Sigmoid colon (tissue), 7 donors: Measurements from ENCODE around the gene HDAC8. TPM values are rescaled to one million over a fixed set of nuclear protein-coding genes. Genes with fewer than 3 reads are reported as not detected.

Experiments used
- DNase-seq: peaks from one replicate; pipeline ENCODE4 v3.0.0-alpha.2; 2019
- H3K27ac ChIP-seq, 4 donors: fragments of 200-600 bp; sonication (generic); one replicate each; pipeline ENCODE4 v1.5.1; 2016 to 2019; ENCODE audit warnings: mild to moderate bottlenecking in 1 of 4
- H3K27me3 ChIP-seq, 3 donors: fragments of 200-600 bp; sonication (generic); one replicate each; pipeline ENCODE4 v1.5.1; 2019; ENCODE audit warnings: mild to moderate bottlenecking in 1 of 3
- H3K36me3 ChIP-seq, 4 donors: fragments of 200-600 bp; sonication (generic); one replicate each; pipeline ENCODE4 v1.5.1; 2016 to 2019
- H3K4me1 ChIP-seq, 4 donors: fragments of 200-600 bp; sonication (generic); one replicate each; pipeline ENCODE4 v1.5.1; 2017 to 2019
- H3K4me3 ChIP-seq, 4 donors: fragments of 200-600 bp; sonication (generic); one replicate each; pipeline ENCODE4 v1.5.1; 2017 to 2019; ENCODE audit warnings: mild to moderate bottlenecking in 2 of 4, moderate library complexity in 1 of 4
- H3K9me3 ChIP-seq, 4 donors: fragments of 200-600 bp in 3 of 4; sonication (generic) in 3 of 4; one replicate each; pipeline versions ENCODE4 v1.5.1 to v1.6.1; 2013 to 2019
- EP300 ChIP-seq, 4 donors: sonication (generic); formaldehyde crosslinking; IDR thresholded peaks; one replicate each; pipeline ENCODE4 v1.6.1; 2017; ENCODE audit warnings: antibody characterized with exemption in 4 of 4
- POLR2A ChIP-seq, 2 donors: fragments of 450-650 bp; IDR thresholded peaks; one replicate each; pipeline ENCODE4 v1.6.1; 2016; ENCODE audit warnings: antibody characterized with exemption in 2 of 2, mild to moderate bottlenecking in 2 of 2, moderate library complexity in 2 of 2
- POLR2AphosphoS5 ChIP-seq, 4 donors: sonication (generic); formaldehyde crosslinking; IDR thresholded peaks; one replicate each; pipeline ENCODE4 v1.6.1; 2017; ENCODE audit warnings: antibody characterized with exemption in 4 of 4
- WGBS, 2 donors: extraction: QIAGEN DNeasy Blood & Tissue Kit; methylation state at CpG; one replicate each; pipeline ENCODE4 v1.1.7; 2013; 5-methylcytosine and 5-hydroxymethylcytosine counted together
- intact Hi-C: fragments of 100-400 bp; cut with DNase I; formaldehyde crosslinking; loops from one replicate; pipeline ENCODE4 v1.15.1; 2023
- polyA plus RNA-seq, 3 donors: library from polyadenylated mRNA; stranded (reverse); fragments of 200-250 nt; gene quantifications; one replicate each; pipeline ENCODE4 v1.2.3, GENCODE V29; 2013
- total RNA-seq, 4 donors: library from RNA; depleted of rRNA; stranded (reverse); fragments of >200 nt; gene quantifications; one replicate each; pipeline ENCODE4 v1.1.0, GENCODE V29; 2016
- TF ChIP-seq, protein P1 (sequence below), 4 experiments: fragments of 450-650 bp in 3 of 4; fragments of 200-600 bp in 1 of 4; IDR thresholded peaks; one replicate each; pipeline ENCODE4 v1.5.1; 2016 to 2019; ENCODE audit warnings: antibody characterized with exemption in 4 of 4, mild to moderate bottlenecking in 3 of 4, moderate library complexity in 2 of 4
- donor health status: healthy with polysubstance abuse.
- donor health status: Bipolar disorder and iron deficiency.
- donor health status: healthy.

Gene HDAC8
- total and polyA plus RNA-seq, 7 donors: 13.2 to 44.0 (median 30.4) TPM

DNA sequence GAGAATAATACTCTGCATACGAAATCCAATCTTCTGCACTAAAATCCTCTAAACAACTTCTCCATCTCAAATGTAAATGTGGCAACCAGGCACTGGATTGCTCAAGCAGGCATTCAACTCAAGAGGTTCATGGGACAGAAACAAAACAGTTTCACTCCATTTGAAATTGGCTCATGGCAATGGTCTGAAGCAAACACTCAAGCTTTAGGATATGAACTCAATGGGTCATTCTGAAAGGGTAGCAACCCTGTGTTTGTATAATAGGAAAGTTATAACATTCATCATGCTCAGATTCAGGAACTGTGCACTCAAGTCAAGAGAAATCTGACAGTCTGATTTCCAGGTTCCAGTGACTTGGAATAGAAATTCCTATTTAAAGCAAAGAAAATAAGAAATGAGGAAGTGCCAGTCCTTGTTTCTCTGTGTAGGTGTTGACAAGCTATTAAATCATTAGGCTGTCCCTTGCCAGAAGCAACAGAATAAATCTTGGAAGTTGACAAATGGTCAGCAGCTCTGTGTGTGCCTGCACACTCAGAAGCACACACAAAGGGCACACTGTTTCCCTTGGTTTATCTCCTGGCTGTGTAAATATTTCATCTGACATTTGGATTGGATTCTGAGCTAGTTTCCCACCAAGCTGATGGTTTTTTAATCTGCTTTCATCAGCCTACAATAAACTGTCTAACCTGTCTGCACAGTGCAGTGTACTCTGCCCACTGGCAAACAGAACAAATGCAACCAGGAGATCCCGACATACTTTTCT is 191.0 kb downstream of the HDAC8 start:
- DNase-seq: no peak
- Histone ChIP-seq H3K4me1 (peaks cover 0 to 6% (median 0%) of the 10 kb centered on the region in 4 donors), H3K9me3 (no peaks in the 10 kb centered on the region), H3K36me3 (no peaks in the 10 kb centered on the region), H3K4me3 (no peak overlapping the region), H3K27ac (no peak overlapping the region), H3K27me3 (no peaks in the 10 kb centered on the region)
- TF ChIP-seq, protein P1, sequence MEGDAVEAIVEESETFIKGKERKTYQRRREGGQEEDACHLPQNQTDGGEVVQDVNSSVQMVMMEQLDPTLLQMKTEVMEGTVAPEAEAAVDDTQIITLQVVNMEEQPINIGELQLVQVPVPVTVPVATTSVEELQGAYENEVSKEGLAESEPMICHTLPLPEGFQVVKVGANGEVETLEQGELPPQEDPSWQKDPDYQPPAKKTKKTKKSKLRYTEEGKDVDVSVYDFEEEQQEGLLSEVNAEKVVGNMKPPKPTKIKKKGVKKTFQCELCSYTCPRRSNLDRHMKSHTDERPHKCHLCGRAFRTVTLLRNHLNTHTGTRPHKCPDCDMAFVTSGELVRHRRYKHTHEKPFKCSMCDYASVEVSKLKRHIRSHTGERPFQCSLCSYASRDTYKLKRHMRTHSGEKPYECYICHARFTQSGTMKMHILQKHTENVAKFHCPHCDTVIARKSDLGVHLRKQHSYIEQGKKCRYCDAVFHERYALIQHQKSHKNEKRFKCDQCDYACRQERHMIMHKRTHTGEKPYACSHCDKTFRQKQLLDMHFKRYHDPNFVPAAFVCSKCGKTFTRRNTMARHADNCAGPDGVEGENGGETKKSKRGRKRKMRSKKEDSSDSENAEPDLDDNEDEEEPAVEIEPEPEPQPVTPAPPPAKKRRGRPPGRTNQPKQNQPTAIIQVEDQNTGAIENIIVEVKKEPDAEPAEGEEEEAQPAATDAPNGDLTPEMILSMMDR (IDR thresholded peaks at IDR 0.05): no peak
- no peak for TF ChIP-seq POLR2A (IDR thresholded peaks at IDR 0.05)
- no peak for TF ChIP-seq EP300 (IDR thresholded peaks at IDR 0.05)
- TF ChIP-seq POLR2AphosphoS5 (IDR thresholded peaks at IDR 0.05): no peak
- intact Hi-C loops: no loop called here
- WGBS, 2 donors: 36 to 63% methylated on average over 2 of the region's 2 CpGs

DNA sequence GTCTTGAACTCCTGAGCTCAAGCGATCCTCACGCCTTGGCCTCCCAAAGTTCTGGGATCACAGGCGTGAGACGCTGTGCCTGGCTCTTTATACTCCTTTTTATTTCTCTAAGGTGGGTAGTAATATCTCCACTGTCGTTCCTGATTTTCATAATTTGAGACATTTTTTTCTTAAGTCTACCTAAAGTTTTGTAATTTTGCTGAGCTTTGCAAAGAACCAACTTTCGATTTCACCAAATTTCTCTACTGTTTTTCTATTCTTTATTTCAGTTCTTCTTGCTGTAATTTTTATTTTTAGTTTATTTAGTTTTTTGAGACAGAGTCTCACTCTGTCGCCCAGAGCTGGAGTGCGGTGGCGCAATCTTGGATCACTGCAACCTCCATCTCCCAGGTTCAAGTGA is 196.5 kb downstream of the HDAC8 start:
- intact Hi-C loops: no loop called here
- Histone ChIP-seq H3K4me3 (no peak overlapping the region), H3K9me3 (no peaks in the 10 kb centered on the region), H3K36me3 (no peaks in the 10 kb centered on the region), H3K27ac (no peak overlapping the region), H3K4me1 (no peaks in the 10 kb centered on the region), H3K27me3 (no peaks in the 10 kb centered on the region)
- DNase-seq: no peak
- WGBS, 2 donors: 96 to 99% methylated on average over 9 of the region's 9 CpGs
- TF ChIP-seq POLR2AphosphoS5 (IDR thresholded peaks at IDR 0.05) (no peak), EP300 (IDR thresholded peaks at IDR 0.05) (no peak), POLR2A (IDR thresholded peaks at IDR 0.05) (no peak)
- TF ChIP-seq, protein P1 (IDR thresholded peaks at IDR 0.05): no peak

DNA sequence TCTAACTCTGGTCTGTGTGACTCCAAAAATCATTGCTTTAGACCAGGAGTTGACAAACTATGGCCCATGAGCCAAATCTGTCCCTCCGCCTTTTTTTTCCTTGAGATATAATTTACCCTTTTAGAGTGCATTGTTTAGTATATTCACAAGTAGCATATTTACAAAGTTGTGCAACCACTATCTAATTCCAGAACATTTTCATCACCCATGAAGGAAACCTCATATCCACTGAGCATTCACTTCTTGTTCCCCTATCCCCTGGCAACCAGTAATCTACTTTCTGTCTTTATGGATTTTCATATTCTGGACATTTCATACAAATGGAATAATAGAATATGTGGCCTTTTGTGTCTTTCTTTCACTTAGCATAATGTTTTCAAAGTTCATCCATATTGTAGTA is 199.5 kb downstream of the HDAC8 start:
- TF ChIP-seq POLR2AphosphoS5 (IDR thresholded peaks at IDR 0.05) (no peak), POLR2A (IDR thresholded peaks at IDR 0.05) (no peak), EP300 (IDR thresholded peaks at IDR 0.05) (no peak)
- TF ChIP-seq, protein P1 (IDR thresholded peaks at IDR 0.05): no peak

DNA sequence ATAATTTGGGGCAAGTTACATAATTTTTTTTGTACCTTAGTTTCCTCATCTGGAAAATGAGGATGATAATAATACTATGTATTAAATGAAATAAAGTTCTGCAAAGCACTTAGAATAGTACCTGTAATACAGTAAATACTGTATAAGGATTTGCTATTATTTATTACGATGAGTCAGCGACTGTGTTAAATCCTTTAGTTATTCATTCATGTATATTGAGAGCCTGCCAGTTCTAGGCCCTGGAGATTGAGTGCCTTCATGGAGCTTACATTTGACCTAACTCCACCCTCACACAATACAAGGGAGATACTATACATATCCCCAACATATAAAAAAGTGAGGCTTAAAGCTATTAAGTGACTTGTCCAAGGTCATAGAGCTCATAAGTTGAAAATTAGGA is 199.9 kb downstream of the HDAC8 start:
- H3K36me3 ChIP-seq: no peaks in the 10 kb centered on the region
- no peak overlapping the region for H3K4me3 ChIP-seq
- 95 to 98% methylated on average over 2 of the region's 2 CpGs for WGBS, 2 donors
- intact Hi-C loops: no loop called here
- no peak overlapping the region for H3K27ac ChIP-seq
- DNase-seq: no peak
- no peaks in the 10 kb centered on the region for H3K4me1 ChIP-seq
- H3K9me3 ChIP-seq: no peaks in the 10 kb centered on the region
- TF ChIP-seq EP300 (IDR thresholded peaks at IDR 0.05) (no peak), POLR2A (IDR thresholded peaks at IDR 0.05) (no peak), POLR2AphosphoS5 (IDR thresholded peaks at IDR 0.05) (no peak)
- TF ChIP-seq, protein P1 (IDR thresholded peaks at IDR 0.05): no peak
- no peaks in the 10 kb centered on the region for H3K27me3 ChIP-seq

More for the DNA sequence above, 199.5 kb downstream of the HDAC8 start:
- H3K27me3 ChIP-seq: no peaks in the 10 kb centered on the region
- no peaks in the 10 kb centered on the region for H3K9me3 ChIP-seq
- intact Hi-C loops: no loop called here
- H3K27ac ChIP-seq: no peak overlapping the region
- H3K4me3 ChIP-seq: no peak overlapping the region
- no peaks in the 10 kb centered on the region for H3K4me1 ChIP-seq
- no peaks in the 10 kb centered on the region for H3K36me3 ChIP-seq
- 94 to 100% methylated on average over 1 of the region's 1 CpG for WGBS, 2 donors
- no peak for DNase-seq
